Ishikawa (cell line): Measurements from ENCODE around the gene PSPN.

Experiments used
- CEBPB ChIP-seq: IDR thresholded peaks from 2 replicates; pipeline ENCODE4 v1.6.1; 2012
- EP300 ChIP-seq: IDR thresholded peaks from 2 replicates; pipeline ENCODE4 v1.6.1; 2012; ENCODE audit warnings: borderline replicate concordance
- MAX ChIP-seq: IDR thresholded peaks from 2 replicates; pipeline ENCODE4 v1.6.1; 2012
- NFIC ChIP-seq: IDR thresholded peaks from 2 replicates; pipeline ENCODE4 v1.6.1; 2012
- RAD21 ChIP-seq: IDR thresholded peaks from 2 replicates; pipeline ENCODE4 v1.6.1; 2012; ENCODE audit warnings: low read depth
- REST ChIP-seq: IDR thresholded peaks from 2 replicates; pipeline ENCODE4 v1.6.1; 2012; ENCODE audit warnings: low read depth, mild to moderate bottlenecking
- TCF12 ChIP-seq: IDR thresholded peaks from 2 replicates; pipeline ENCODE4 v1.6.1; 2012; ENCODE audit warnings: low read depth
- TEAD4 ChIP-seq: IDR thresholded peaks from 2 replicates; pipeline ENCODE4 v1.6.1; 2012
- ZBTB7A ChIP-seq: IDR thresholded peaks from 2 replicates; pipeline ENCODE4 v1.6.1; 2012; ENCODE audit warnings: low read depth
- TF ChIP-seq, protein P1 (sequence below): IDR thresholded peaks from 2 replicates; pipeline ENCODE4 v1.6.1; 2012

DNA sequence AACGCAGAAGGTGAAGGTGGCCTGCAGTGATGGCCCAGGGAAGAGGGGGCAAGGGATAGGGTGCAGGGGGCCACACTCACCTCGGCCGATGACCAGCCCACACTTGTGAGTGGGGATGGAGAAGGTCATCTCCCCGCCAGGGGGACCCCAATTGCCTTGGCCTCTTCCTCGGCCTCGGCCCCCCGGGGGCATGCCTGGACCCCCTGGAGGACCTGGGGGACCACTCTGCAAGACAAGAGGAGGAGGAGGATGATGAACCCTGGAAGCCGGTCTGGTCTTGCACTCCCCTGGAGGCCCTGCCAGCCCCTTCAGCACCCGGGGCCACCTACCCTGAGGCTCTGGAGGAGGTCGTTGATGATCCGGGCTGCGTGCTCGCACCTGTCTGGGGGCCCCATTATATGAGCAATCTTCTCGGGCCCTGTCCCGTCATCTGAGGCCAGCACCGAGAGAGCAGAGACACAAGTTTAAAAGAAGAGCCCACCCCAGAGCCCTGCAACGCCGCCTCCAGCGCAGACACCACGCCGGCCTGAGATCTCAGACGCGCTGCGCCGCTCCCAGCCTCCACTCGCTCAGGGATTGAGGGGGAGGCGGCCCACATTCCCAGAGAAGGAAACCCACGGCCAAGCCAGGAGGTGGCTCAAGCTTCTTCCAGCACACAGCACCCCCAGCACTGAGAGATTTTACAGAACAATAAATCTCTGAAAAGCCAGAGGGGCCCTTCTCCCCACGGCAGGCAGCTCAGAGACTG, 41.1 kb upstream of the PSPN start:
- no peak for TF ChIP-seq MAX
- TF ChIP-seq, protein P1, sequence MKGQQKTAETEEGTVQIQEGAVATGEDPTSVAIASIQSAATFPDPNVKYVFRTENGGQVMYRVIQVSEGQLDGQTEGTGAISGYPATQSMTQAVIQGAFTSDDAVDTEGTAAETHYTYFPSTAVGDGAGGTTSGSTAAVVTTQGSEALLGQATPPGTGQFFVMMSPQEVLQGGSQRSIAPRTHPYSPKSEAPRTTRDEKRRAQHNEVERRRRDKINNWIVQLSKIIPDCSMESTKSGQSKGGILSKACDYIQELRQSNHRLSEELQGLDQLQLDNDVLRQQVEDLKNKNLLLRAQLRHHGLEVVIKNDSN: no peak
- TF ChIP-seq RAD21: no peak
- TF ChIP-seq ZBTB7A: no peak
- no peak for TF ChIP-seq REST
- no peak for TF ChIP-seq EP300
- TF ChIP-seq TCF12: no peak
- TF ChIP-seq NFIC: no peak
- no peak for TF ChIP-seq CEBPB
- TF ChIP-seq TEAD4: no peak
